Osteocyte (in vitro differentiated cells): Measurements from ENCODE around the gene BARHL2. TPM values are rescaled to one million over a fixed set of nuclear protein-coding genes. Genes with fewer than 3 reads are reported as not detected.

Experiments used
- DNase-seq: peaks from one replicate; pipeline ENCODE4 v3.0.0; 2021; ENCODE audit warnings: mixed read lengths; ENCODE audit not compliant: unreplicated experiment; ENCODE audit errors: extremely low spot score
- H3K27ac Mint-ChIP-seq: one replicate; pipeline ENCODE4 v1.8.0; 2021; ENCODE audit warnings: mild to moderate bottlenecking, mixed read lengths; ENCODE audit not compliant: unreplicated experiment
- H3K27me3 Mint-ChIP-seq: one replicate; pipeline ENCODE4 v1.8.0; 2021; ENCODE audit warnings: mixed read lengths; ENCODE audit not compliant: unreplicated experiment
- H3K36me3 Mint-ChIP-seq: one replicate; pipeline ENCODE4 v1.8.0; 2021; ENCODE audit warnings: mixed read lengths; ENCODE audit not compliant: unreplicated experiment
- H3K4me1 Mint-ChIP-seq: one replicate; pipeline ENCODE4 v1.8.0; 2021; ENCODE audit warnings: mixed read lengths; ENCODE audit not compliant: unreplicated experiment
- H3K4me3 Mint-ChIP-seq: one replicate; pipeline ENCODE4 v1.8.0; 2021; ENCODE audit warnings: mild to moderate bottlenecking, moderate library complexity, mixed read lengths; ENCODE audit not compliant: unreplicated experiment
- H3K9me3 Mint-ChIP-seq: one replicate; pipeline ENCODE4 v1.8.0; 2021; ENCODE audit warnings: mixed read lengths; ENCODE audit not compliant: unreplicated experiment
- CTCF ChIP-seq: fragments of 200-600 bp; sonication (generic); IDR thresholded peaks from 2 replicates; pipeline ENCODE4 v1.5.0; 2021; ENCODE audit warnings: antibody characterized with exemption, mild to moderate bottlenecking, moderate library complexity
- total RNA-seq: library from RNA; stranded (reverse); gene quantifications from 2 replicates; pipeline ENCODE4 v1.2.1, GENCODE V29; 2021

Gene BARHL2
- total RNA-seq, 1 donor from 2014 or later, result not detected

GRCh38 chr1:90710579-90711536, 6.2 kb downstream of the BARHL2 start:
- Mint-ChIP-seq H3K4me1 (peaks cover 10% of the 10 kb centered on the region), H3K4me3 (no peak overlapping the region), H3K36me3 (no peaks in the 10 kb centered on the region), H3K27me3 (peaks cover 93% of the 10 kb centered on the region), H3K9me3 (no peaks in the 10 kb centered on the region), H3K27ac (no peak overlapping the region)
- TF ChIP-seq CTCF, result no peak
- no peak for DNase-seq

GRCh38 chr1:90709535-90709934, 7.6 kb downstream of the BARHL2 start:
- no peak overlapping the region for H3K27ac Mint-ChIP-seq
- no peaks in the 10 kb centered on the region for H3K36me3 Mint-ChIP-seq
- H3K4me3 Mint-ChIP-seq, result no peak overlapping the region
- H3K4me1 Mint-ChIP-seq, result peaks cover 10% of the 10 kb centered on the region
- no peaks in the 10 kb centered on the region for H3K9me3 Mint-ChIP-seq
- peaks cover 94% of the 10 kb centered on the region for H3K27me3 Mint-ChIP-seq
- no peak for TF ChIP-seq CTCF
- DNase-seq, result no peak

- no peaks in the 10 kb centered on the region for H3K36me3 Mint-ChIP-seq
- peaks cover 10% of the 10 kb centered on the region for H3K4me1 Mint-ChIP-seq
- DNase-seq, result no peak
- H3K27me3 Mint-ChIP-seq, result peaks cover 94% of the 10 kb centered on the region
- no peak for TF ChIP-seq CTCF
- H3K4me3 Mint-ChIP-seq, result no peak overlapping the region
- H3K9me3 Mint-ChIP-seq, result no peaks in the 10 kb centered on the region
- H3K27ac Mint-ChIP-seq, result no peak overlapping the region
Observed at GRCh38 chr1:90708826-90709225, 8.3 kb downstream of the BARHL2 start.

- no peak for TF ChIP-seq CTCF
- H3K4me1 Mint-ChIP-seq, result peaks cover 10% of the 10 kb centered on the region
- DNase-seq, result no peak
- H3K9me3 Mint-ChIP-seq, result no peaks in the 10 kb centered on the region
- H3K4me3 Mint-ChIP-seq, result no peak overlapping the region
- no peaks in the 10 kb centered on the region for H3K36me3 Mint-ChIP-seq
- H3K27me3 Mint-ChIP-seq, result peaks cover 91% of the 10 kb centered on the region
- H3K27ac Mint-ChIP-seq, result no peak overlapping the region
Observed at GRCh38 chr1:90708236-90708786, 8.8 kb downstream of the BARHL2 start.

- no peak for DNase-seq
- peaks cover 81% of the 10 kb centered on the region for H3K27me3 Mint-ChIP-seq
- H3K9me3 Mint-ChIP-seq, result no peaks in the 10 kb centered on the region
- no peak overlapping the region for H3K27ac Mint-ChIP-seq
- TF ChIP-seq CTCF, result no peak
- peaks cover 10% of the 10 kb centered on the region for H3K4me1 Mint-ChIP-seq
- peak overlapping the region; percentile 60 for H3K4me3 Mint-ChIP-seq
- H3K36me3 Mint-ChIP-seq, result no peaks in the 10 kb centered on the region
Observed at GRCh38 chr1:90707363-90707710, 9.8 kb downstream of the BARHL2 start.
